ENCODE results near the gene UBR4.

Gene UBR4

GRCh38 chr1:19062258-19063029, 147.6 kb downstream of the UBR4 start:
- ATAC-seq (ENCODE audit: insufficient read depth, low read depth) (peak; percentile 33; the same call in 1 of the 3 replicates), DNase-seq (peak; percentile 20)
- Histone ChIP-seq H4K20me1 (ENCODE audit: insufficient read depth, low read length) (no peaks in the 10 kb centered on the region), H3K27ac (ENCODE audit: low read length) (no peak overlapping the region), H3K27me3 (ENCODE audit: insufficient read depth, low read length, poor library complexity) (no peaks in the 10 kb centered on the region), H3K36me3 (ENCODE audit: insufficient read depth, low read length) (no peaks in the 10 kb centered on the region), H3K9me3 (ENCODE audit: insufficient read depth, low read length, severe bottlenecking) (peaks cover 6% of the 10 kb centered on the region), H3K4me2 (ENCODE audit: insufficient read depth, low read length) (no peak overlapping the region), H2AFZ (ENCODE audit: low read depth, low read length) (no peak overlapping the region), H3K9ac (ENCODE audit: low read depth, low read length) (no peak overlapping the region), H3K4me1 (ENCODE audit: insufficient read depth, low read length) (no peaks in the 10 kb centered on the region), H3K79me2 (ENCODE audit: insufficient read depth, low read length) (no peaks in the 10 kb centered on the region), H3K4me3 (ENCODE audit: low read depth in 1 of 2, low read length in 2 of 2) (no peak overlapping the region)
- no peak for TF ChIP-seq CTCF (IDR thresholded peaks at IDR 0.05; ENCODE audit: borderline replicate concordance, extremely low read depth, low read length, poor library complexity, severe bottlenecking)
- no peak for TF ChIP-seq EZH2 (IDR thresholded peaks at IDR 0.05; ENCODE audit: borderline replicate concordance, low read depth, low read length, severe bottlenecking)

- Histone ChIP-seq H3K9ac (ENCODE audit: low read depth, low read length) (no peak overlapping the region), H3K79me2 (ENCODE audit: insufficient read depth, low read length) (no peaks in the 10 kb centered on the region), H3K4me3 (ENCODE audit: low read depth in 1 of 2, low read length in 2 of 2) (no peak overlapping the region), H3K36me3 (ENCODE audit: insufficient read depth, low read length) (no peaks in the 10 kb centered on the region), H3K9me3 (ENCODE audit: insufficient read depth, low read length, severe bottlenecking) (peaks cover 6% of the 10 kb centered on the region), H3K4me1 (ENCODE audit: insufficient read depth, low read length) (no peaks in the 10 kb centered on the region), H3K4me2 (ENCODE audit: insufficient read depth, low read length) (no peak overlapping the region), H4K20me1 (ENCODE audit: insufficient read depth, low read length) (no peaks in the 10 kb centered on the region), H3K27me3 (ENCODE audit: insufficient read depth, low read length, poor library complexity) (no peaks in the 10 kb centered on the region), H3K27ac (ENCODE audit: low read length) (no peak overlapping the region), H2AFZ (ENCODE audit: low read depth, low read length) (no peak overlapping the region)
- no peak for TF ChIP-seq CTCF (IDR thresholded peaks at IDR 0.05; ENCODE audit: borderline replicate concordance, extremely low read depth, low read length, poor library complexity, severe bottlenecking)
- TF ChIP-seq EZH2 (IDR thresholded peaks at IDR 0.05; ENCODE audit: borderline replicate concordance, low read depth, low read length, severe bottlenecking) = no peak
- ATAC-seq (ENCODE audit: insufficient read depth, low read depth) (no peak), DNase-seq (no peak)
These were observed 148.3 kb downstream of the UBR4 start for GRCh38 chr1:19061798-19062197.

GRCh38 chr1:19061343-19061742, 148.7 kb downstream of the UBR4 start:
- Histone ChIP-seq H3K9me3 (ENCODE audit: insufficient read depth, low read length, severe bottlenecking) (peaks cover 6% of the 10 kb centered on the region), H3K9ac (ENCODE audit: low read depth, low read length) (no peak overlapping the region), H3K79me2 (ENCODE audit: insufficient read depth, low read length) (no peaks in the 10 kb centered on the region), H3K4me3 (ENCODE audit: low read depth in 1 of 2, low read length in 2 of 2) (no peak overlapping the region), H3K27me3 (ENCODE audit: insufficient read depth, low read length, poor library complexity) (no peaks in the 10 kb centered on the region), H2AFZ (ENCODE audit: low read depth, low read length) (no peak overlapping the region), H4K20me1 (ENCODE audit: insufficient read depth, low read length) (no peaks in the 10 kb centered on the region), H3K4me1 (ENCODE audit: insufficient read depth, low read length) (no peaks in the 10 kb centered on the region), H3K27ac (ENCODE audit: low read length) (no peak overlapping the region), H3K36me3 (ENCODE audit: insufficient read depth, low read length) (no peaks in the 10 kb centered on the region), H3K4me2 (ENCODE audit: insufficient read depth, low read length) (no peak overlapping the region)
- ATAC-seq (ENCODE audit: insufficient read depth, low read depth) = no peak
- no peak for DNase-seq
- TF ChIP-seq EZH2 (IDR thresholded peaks at IDR 0.05; ENCODE audit: borderline replicate concordance, low read depth, low read length, severe bottlenecking) = no peak
- no peak for TF ChIP-seq CTCF (IDR thresholded peaks at IDR 0.05; ENCODE audit: borderline replicate concordance, extremely low read depth, low read length, poor library complexity, severe bottlenecking)
